Neural progenitor cell (in vitro differentiated cells): ENCODE measurements around the gene ADAMTS6. TPM values are rescaled to one million over a fixed set of nuclear protein-coding genes. Genes with fewer than 3 reads are reported as not detected.

ENCODE experiments used
- DNase-seq: peaks from one replicate; pipeline ENCODE4 v3.0.0-alpha.2; 2016; ENCODE audit warnings: low spot score
- H2AFZ ChIP-seq: fragments of 200-600 bp; sonication (generic); replicated peaks from 2 replicates; pipeline ENCODE4 v1.6.1; 2016; ENCODE audit warnings: antibody characterized with exemption
- H3F3A ChIP-seq: fragments of 200-600 bp; sonication (generic); 2 replicates; pipeline ENCODE4 v1.6.1; 2016; ENCODE audit warnings: antibody characterized with exemption, low read depth
- H3K27ac ChIP-seq: fragments of 200-600 bp; sonication (generic); 2 replicates; pipeline ENCODE4 v1.5.1; 2016; ENCODE audit warnings: mild to moderate bottlenecking
- H3K27me3 ChIP-seq: fragments of 200-600 bp; sonication (generic); 2 replicates; pipeline ENCODE4 v1.6.1; 2016; ENCODE audit warnings: mild to moderate bottlenecking, moderate library complexity
- H3K36me3 ChIP-seq: fragments of 200-600 bp; sonication (generic); 2 replicates; pipeline ENCODE4 v1.5.1; 2016
- H3K4me1 ChIP-seq: fragments of 200-600 bp; sonication (generic); 2 replicates; pipeline ENCODE4 v1.6.1; 2016; ENCODE audit warnings: mixed run types
- H3K4me2 ChIP-seq: fragments of 200-600 bp; sonication (generic); 2 replicates; pipeline ENCODE4 v1.6.1; 2016
- H3K4me3 ChIP-seq: fragments of 200-600 bp; sonication (generic); 2 replicates; pipeline ENCODE4 v1.5.1; 2016
- H3K79me2 ChIP-seq: fragments of 200-600 bp; sonication (generic); 2 replicates; pipeline ENCODE4 v1.6.1; 2016; ENCODE audit warnings: low read depth
- H3K9ac ChIP-seq: fragments of 200-600 bp; sonication (generic); 2 replicates; pipeline ENCODE4 v1.6.1; 2016
- H3K9me3 ChIP-seq: fragments of 200-600 bp; sonication (generic); 2 replicates; pipeline ENCODE4 v1.5.1; 2016; ENCODE audit warnings: low read depth
- H4K20me1 ChIP-seq: fragments of 200-600 bp; sonication (generic); 2 replicates; pipeline ENCODE4 v1.6.1; 2016; ENCODE audit warnings: low read depth
- H3K27ac Mint-ChIP-seq: 3 replicates; pipeline ENCODE4 v1.8.0; 2021; ENCODE audit warnings: mixed read lengths
- H3K27me3 Mint-ChIP-seq: 2 replicates; pipeline ENCODE4 v1.8.0; 2022; ENCODE audit warnings: low read depth, mild to moderate bottlenecking, inconsistent platforms, moderate library complexity, mixed read lengths; ENCODE audit not compliant: insufficient read depth
- H3K36me3 Mint-ChIP-seq: 3 replicates; pipeline ENCODE4 v1.8.0; 2021; ENCODE audit warnings: mixed read lengths
- H3K4me1 Mint-ChIP-seq: 3 replicates; pipeline ENCODE4 v1.8.0; 2021; ENCODE audit warnings: mixed read lengths
- H3K4me3 Mint-ChIP-seq: 3 replicates; pipeline ENCODE4 v1.8.0; 2021; ENCODE audit warnings: mild to moderate bottlenecking, moderate library complexity, mixed read lengths
- H3K9me3 Mint-ChIP-seq: 3 replicates; pipeline ENCODE4 v1.8.0; 2020; ENCODE audit warnings: mixed read lengths
- EZH2 ChIP-seq: fragments of 200-600 bp; sonication (generic); IDR thresholded peaks from 2 replicates; pipeline ENCODE4 v1.6.1; 2017; ENCODE audit warnings: antibody characterized with exemption, mild to moderate bottlenecking, moderate library complexity
- EZH2phosphoT487 ChIP-seq: fragments of 200-600 bp; sonication (generic); IDR thresholded peaks from 2 replicates; pipeline ENCODE4 v1.6.1; 2017; ENCODE audit warnings: antibody characterized with exemption
- total RNA-seq: library from RNA; depleted of rRNA; stranded (reverse); fragments of >200 nt; gene quantifications from 2 replicates; pipeline ENCODE4 v1.2.3, GENCODE V29; 2015; ENCODE audit warnings: low replicate concordance
- TF ChIP-seq, protein P1 (sequence below): fragments of 200-600 bp; sonication (generic); IDR thresholded peaks from 2 replicates; pipeline ENCODE4 v1.5.1; 2017; ENCODE audit warnings: antibody characterized with exemption, mild to moderate bottlenecking

ADAMTS6 gene
- total RNA-seq, 1 donor from 2014 or later, result 14.3 TPM

DNA sequence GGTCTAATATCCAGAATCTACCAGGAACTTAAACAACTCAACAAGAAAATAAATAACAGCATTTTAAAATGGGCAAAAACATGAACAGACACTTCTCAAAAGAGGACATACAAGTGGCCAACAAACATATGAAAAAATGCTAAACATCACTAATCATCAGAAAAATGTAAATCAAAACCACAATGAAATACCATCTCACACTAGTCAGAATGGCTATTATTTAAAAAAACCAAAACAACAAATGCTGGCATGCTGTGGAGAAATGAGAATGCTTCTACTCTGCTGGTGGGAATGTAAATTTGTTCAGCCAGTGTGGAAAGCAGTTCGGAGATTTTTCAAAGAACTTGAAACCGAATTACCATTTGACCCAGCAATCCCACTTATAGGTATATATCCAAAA lies 63.1 kb downstream of the ADAMTS6 start:
- no peaks in the 10 kb centered on the region for H3K79me2 ChIP-seq
- no peak overlapping the region for H3K4me3 Mint-ChIP-seq
- H3K4me1 ChIP-seq, result no peaks in the 10 kb centered on the region
- H3K36me3 ChIP-seq, result peaks cover 7% of the 10 kb centered on the region
- no peak overlapping the region for H3K9ac ChIP-seq
- H3K4me1 Mint-ChIP-seq, result peaks cover 2% of the 10 kb centered on the region
- H3K4me2 ChIP-seq, result no peak overlapping the region
- no peaks in the 10 kb centered on the region for H4K20me1 ChIP-seq
- no peaks in the 10 kb centered on the region for H3K27me3 ChIP-seq
- TF ChIP-seq EZH2phosphoT487, result no peak
- no peak for TF ChIP-seq EZH2
- TF ChIP-seq, protein P1, sequence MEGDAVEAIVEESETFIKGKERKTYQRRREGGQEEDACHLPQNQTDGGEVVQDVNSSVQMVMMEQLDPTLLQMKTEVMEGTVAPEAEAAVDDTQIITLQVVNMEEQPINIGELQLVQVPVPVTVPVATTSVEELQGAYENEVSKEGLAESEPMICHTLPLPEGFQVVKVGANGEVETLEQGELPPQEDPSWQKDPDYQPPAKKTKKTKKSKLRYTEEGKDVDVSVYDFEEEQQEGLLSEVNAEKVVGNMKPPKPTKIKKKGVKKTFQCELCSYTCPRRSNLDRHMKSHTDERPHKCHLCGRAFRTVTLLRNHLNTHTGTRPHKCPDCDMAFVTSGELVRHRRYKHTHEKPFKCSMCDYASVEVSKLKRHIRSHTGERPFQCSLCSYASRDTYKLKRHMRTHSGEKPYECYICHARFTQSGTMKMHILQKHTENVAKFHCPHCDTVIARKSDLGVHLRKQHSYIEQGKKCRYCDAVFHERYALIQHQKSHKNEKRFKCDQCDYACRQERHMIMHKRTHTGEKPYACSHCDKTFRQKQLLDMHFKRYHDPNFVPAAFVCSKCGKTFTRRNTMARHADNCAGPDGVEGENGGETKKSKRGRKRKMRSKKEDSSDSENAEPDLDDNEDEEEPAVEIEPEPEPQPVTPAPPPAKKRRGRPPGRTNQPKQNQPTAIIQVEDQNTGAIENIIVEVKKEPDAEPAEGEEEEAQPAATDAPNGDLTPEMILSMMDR, result no peak
- peaks cover 36% of the 10 kb centered on the region for H3K9me3 Mint-ChIP-seq
- H3K4me3 ChIP-seq, result no peak overlapping the region
- no peak overlapping the region for H2AFZ ChIP-seq
- peaks cover 13% of the 10 kb centered on the region for H3K36me3 Mint-ChIP-seq
- no peak overlapping the region for H3K27ac ChIP-seq
- H3K27ac Mint-ChIP-seq, result no peak overlapping the region
- peaks cover 2% of the 10 kb centered on the region for H3K27me3 Mint-ChIP-seq
- no peaks in the 10 kb centered on the region for H3F3A ChIP-seq
- H3K9me3 ChIP-seq, result peaks cover 11% of the 10 kb centered on the region
- DNase-seq, result no peak

DNA sequence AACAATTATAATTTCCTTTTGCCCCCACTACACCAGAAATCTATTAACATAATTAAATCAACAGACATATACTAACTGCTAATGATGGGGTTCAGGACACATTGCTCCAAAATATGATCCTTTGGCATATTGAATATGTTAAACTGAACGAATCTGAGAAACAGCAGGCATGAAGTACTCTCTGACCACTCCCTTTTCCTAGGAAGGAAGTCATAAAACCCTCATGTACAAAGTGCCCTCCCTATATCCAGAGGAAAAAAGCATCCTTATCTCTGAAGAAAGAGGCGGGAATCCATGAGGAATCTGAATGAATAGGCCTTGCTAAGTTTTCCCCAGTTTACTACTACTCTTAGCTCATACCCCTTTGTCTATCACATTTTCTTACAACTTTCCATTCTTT lies 67.9 kb downstream of the ADAMTS6 start:
- Histone ChIP-seq H3K4me1 (no peaks in the 10 kb centered on the region), H2AFZ (no peak overlapping the region), H3K9ac (no peak overlapping the region), H3K27me3 (no peaks in the 10 kb centered on the region), H3K79me2 (no peaks in the 10 kb centered on the region), H4K20me1 (no peaks in the 10 kb centered on the region), H3K27ac (no peak overlapping the region), H3K4me3 (no peak overlapping the region), H3F3A (no peaks in the 10 kb centered on the region), H3K9me3 (peaks cover 6% of the 10 kb centered on the region), H3K4me2 (no peak overlapping the region), H3K36me3 (no peaks in the 10 kb centered on the region)
- TF ChIP-seq EZH2 (no peak), EZH2phosphoT487 (no peak)
- TF ChIP-seq, protein P1, result no peak
- Mint-ChIP-seq H3K27me3 (no peaks in the 10 kb centered on the region), H3K27ac (no peak overlapping the region), H3K4me3 (no peak overlapping the region), H3K36me3 (peaks cover 4% of the 10 kb centered on the region), H3K4me1 (peaks cover 11% of the 10 kb centered on the region), H3K9me3 (peaks cover 16% of the 10 kb centered on the region)
- DNase-seq, result no peak

DNA sequence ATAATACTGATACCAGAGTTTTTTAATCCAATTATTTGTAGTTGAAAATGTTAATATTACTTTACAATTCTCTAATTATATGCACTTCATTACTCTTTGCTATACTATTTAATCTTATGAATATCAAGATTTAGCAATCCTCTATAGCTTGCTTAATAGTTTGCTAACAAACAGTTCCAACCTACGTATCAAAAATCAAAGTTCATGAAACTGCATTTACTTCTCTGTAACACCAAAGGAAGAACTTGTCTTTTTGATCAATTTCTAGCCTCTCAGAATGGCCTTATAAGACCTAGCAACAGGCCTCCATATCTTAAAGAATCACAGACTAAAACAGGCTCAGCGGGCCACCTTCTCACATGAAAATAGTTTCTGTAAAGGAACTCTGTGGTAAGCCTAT lies 68.9 kb downstream of the ADAMTS6 start:
- H3K9ac ChIP-seq, result no peak overlapping the region
- Mint-ChIP-seq H3K4me1 (peaks cover 11% of the 10 kb centered on the region), H3K36me3 (peaks cover 4% of the 10 kb centered on the region), H3K9me3 (peaks cover 11% of the 10 kb centered on the region), H3K27me3 (no peaks in the 10 kb centered on the region), H3K27ac (no peak overlapping the region), H3K4me3 (no peak overlapping the region)
- H3K9me3 ChIP-seq, result peaks cover 5% of the 10 kb centered on the region
- H3K27me3 ChIP-seq, result no peaks in the 10 kb centered on the region
- no peak overlapping the region for H3K27ac ChIP-seq
- H3K79me2 ChIP-seq, result no peaks in the 10 kb centered on the region
- no peaks in the 10 kb centered on the region for H4K20me1 ChIP-seq
- no peak overlapping the region for H3K4me3 ChIP-seq
- no peak for DNase-seq
- H3F3A ChIP-seq, result no peaks in the 10 kb centered on the region
- no peak overlapping the region for H3K4me2 ChIP-seq
- no peaks in the 10 kb centered on the region for H3K4me1 ChIP-seq
- no peak overlapping the region for H2AFZ ChIP-seq
- no peak for TF ChIP-seq EZH2
- no peak for TF ChIP-seq EZH2phosphoT487
- TF ChIP-seq, protein P1, result no peak
- H3K36me3 ChIP-seq, result no peaks in the 10 kb centered on the region

DNA sequence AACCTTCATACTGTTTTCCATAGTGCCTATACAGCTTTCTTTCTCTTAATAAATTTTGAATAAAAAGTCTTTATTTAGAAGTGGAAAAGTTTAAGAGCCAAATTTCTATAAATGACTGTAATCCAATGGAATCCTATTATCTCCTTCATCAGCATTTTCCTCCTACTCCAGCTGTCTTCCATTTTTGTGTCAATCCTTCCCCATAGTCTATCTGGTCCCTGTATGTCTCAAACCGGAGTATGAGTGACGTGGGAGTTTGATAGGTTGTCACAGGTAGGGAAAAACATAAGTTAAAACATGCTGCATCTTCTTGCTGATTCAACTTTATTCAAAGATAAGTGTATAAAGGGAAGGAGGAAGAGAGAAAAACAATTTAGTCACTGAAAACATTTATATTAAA lies 70.4 kb downstream of the ADAMTS6 start:
- no peak overlapping the region for H3K4me3 ChIP-seq
- TF ChIP-seq EZH2, result no peak
- TF ChIP-seq EZH2phosphoT487, result no peak
- TF ChIP-seq, protein P1, result no peak
- Mint-ChIP-seq H3K9me3 (peaks cover 5% of the 10 kb centered on the region), H3K4me3 (no peak overlapping the region), H3K27me3 (no peaks in the 10 kb centered on the region), H3K36me3 (peaks cover 9% of the 10 kb centered on the region), H3K4me1 (peaks cover 11% of the 10 kb centered on the region), H3K27ac (no peak overlapping the region)
- no peaks in the 10 kb centered on the region for H4K20me1 ChIP-seq
- H3K4me1 ChIP-seq, result no peaks in the 10 kb centered on the region
- no peaks in the 10 kb centered on the region for H3K27me3 ChIP-seq
- no peak overlapping the region for H3K4me2 ChIP-seq
- H3K9me3 ChIP-seq, result no peaks in the 10 kb centered on the region
- no peak overlapping the region for H2AFZ ChIP-seq
- H3K27ac ChIP-seq, result no peak overlapping the region
- H3F3A ChIP-seq, result no peaks in the 10 kb centered on the region
- no peak overlapping the region for H3K9ac ChIP-seq
- H3K36me3 ChIP-seq, result no peaks in the 10 kb centered on the region
- no peaks in the 10 kb centered on the region for H3K79me2 ChIP-seq
- DNase-seq, result no peak
